ENCODE results near the gene UTS2B. TPM values are rescaled to one million over a fixed set of nuclear protein-coding genes. Genes with fewer than 3 reads are reported as not detected.

UTS2B gene
- total and polyA plus RNA-seq, 9 of the 15 experiments (the other 6 are each of a cell fraction or from before 2014, with no cell fraction given): 0.06 TPM; not detected in 8

GRCh38 chr3:191361456-191361855, 31.1 kb upstream of the UTS2B start:
- in situ Hi-C loops (cut with MboI) (no loop called here), intact Hi-C loops (cut with micrococcal nuclease) (no loop called here)
- Histone ChIP-seq H3K4me1 (replicated peaks in 1 of 2; ENCODE audit: control insufficient read depth in 2 of 2, insufficient read depth in 2 of 2, low read length in 2 of 2) (no peaks in the 10 kb centered on the region; a peak in 1 of 5 replicates), H3K27ac (ENCODE audit: extremely low read depth, low read depth, low read length) (no peak overlapping the region), H2AFZ (ENCODE audit: low read depth, low read length) (no peak overlapping the region), H3K79me2 (ENCODE audit: control insufficient read depth, insufficient read depth, low read length) (no peaks in the 10 kb centered on the region), H3K9me1 (ENCODE audit: control insufficient read depth, insufficient read depth, low read length) (no peaks in the 10 kb centered on the region), H3K9me3 (replicated peaks; ENCODE audit: control insufficient read depth, insufficient read depth, low read depth, low read length) (no peaks in the 10 kb centered on the region), H3K9ac (ENCODE audit: insufficient read depth in 1 of 2, low read depth in 2 of 2, low read length in 2 of 2) (no peak overlapping the region), H3K27me3 (ENCODE audit: control insufficient read depth in 2 of 2, insufficient read depth in 2 of 2, low read length in 2 of 2) (no peaks in the 10 kb centered on the region), H3K4me2 (ENCODE audit: insufficient read depth, low read length) (no peak overlapping the region), H3K36me3 (ENCODE audit: control insufficient read depth, insufficient read depth, low read length) (peaks cover 68% of the 10 kb centered on the region), H4K20me1 (replicated peaks; ENCODE audit: control insufficient read depth, insufficient read depth, low read length) (no peaks in the 10 kb centered on the region), H3K4me3 (no peak overlapping the region)
- DNase-seq (ENCODE audit: extremely low read depth in 1 of 4, low spot score in 3 of 4) (no peak), FAIRE-seq (peak; percentile 6), ATAC-seq (no peak)
- 100% methylated on average over 1 of the region's 1 CpG for WGBS (ENCODE audit: insufficient coverage, low coverage, missing lambda C conversion rate)
- POLR2A ChIA-PET: interaction anchor here (0.7 to 1.2 kb wide), 3 partner anchors 13 to 25 kb away, joined by 3 to 4 read pairs (median 3); no protein-coding TSS in a partner anchor
- TF ChIP-seq, protein P1, sequence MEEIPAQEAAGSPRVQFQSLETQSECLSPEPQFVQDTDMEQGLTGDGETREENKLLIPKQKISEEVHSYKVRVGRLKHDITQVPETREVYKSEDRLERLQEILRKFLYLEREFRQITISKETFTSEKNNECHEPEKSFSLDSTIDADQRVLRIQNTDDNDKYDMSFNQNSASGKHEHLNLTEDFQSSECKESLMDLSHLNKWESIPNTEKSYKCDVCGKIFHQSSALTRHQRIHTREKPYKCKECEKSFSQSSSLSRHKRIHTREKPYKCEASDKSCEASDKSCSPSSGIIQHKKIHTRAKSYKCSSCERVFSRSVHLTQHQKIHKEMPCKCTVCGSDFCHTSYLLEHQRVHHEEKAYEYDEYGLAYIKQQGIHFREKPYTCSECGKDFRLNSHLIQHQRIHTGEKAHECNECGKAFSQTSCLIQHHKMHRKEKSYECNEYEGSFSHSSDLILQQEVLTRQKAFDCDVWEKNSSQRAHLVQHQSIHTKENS (CRISPR knock-in tag; IDR thresholded peaks at IDR 0.05): no peak
- TF ChIP-seq ZNF668 (CRISPR knock-in tag; IDR thresholded peaks at IDR 0.05): no peak
- BruUV-seq (replicated peaks): no TSS peak
- CTCF ChIA-PET (ENCODE audit: low intra/inter-chr PET ratio): no interaction called here

- Histone ChIP-seq H3K4me1 (replicated peaks in 1 of 2; ENCODE audit: control insufficient read depth in 2 of 2, insufficient read depth in 2 of 2, low read length in 2 of 2) (no peaks in the 10 kb centered on the region), H3K27ac (ENCODE audit: extremely low read depth, low read depth, low read length) (no peak overlapping the region), H3K36me3 (ENCODE audit: control insufficient read depth, insufficient read depth, low read length) (peaks cover 63% of the 10 kb centered on the region), H3K4me3 (no peak overlapping the region), H3K79me2 (ENCODE audit: control insufficient read depth, insufficient read depth, low read length) (peaks cover 5% of the 10 kb centered on the region; the same call in 1 of the 3 replicates), H2AFZ (ENCODE audit: low read depth, low read length) (no peak overlapping the region), H3K9ac (ENCODE audit: insufficient read depth in 1 of 2, low read depth in 2 of 2, low read length in 2 of 2) (no peak overlapping the region), H3K27me3 (ENCODE audit: control insufficient read depth in 2 of 2, insufficient read depth in 2 of 2, low read length in 2 of 2) (no peaks in the 10 kb centered on the region), H3K9me3 (replicated peaks; ENCODE audit: control insufficient read depth, insufficient read depth, low read depth, low read length) (no peaks in the 10 kb centered on the region), H4K20me1 (replicated peaks; ENCODE audit: control insufficient read depth, insufficient read depth, low read length) (no peaks in the 10 kb centered on the region), H3K4me2 (ENCODE audit: insufficient read depth, low read length) (no peak overlapping the region), H3K9me1 (ENCODE audit: control insufficient read depth, insufficient read depth, low read length) (no peaks in the 10 kb centered on the region)
- FAIRE-seq (no peak), ATAC-seq (no peak), DNase-seq (ENCODE audit: extremely low read depth in 1 of 4, low spot score in 3 of 4) (no peak)
- 67% methylated on average over 3 of the region's 3 CpGs for WGBS (ENCODE audit: insufficient coverage, low coverage, missing lambda C conversion rate)
- in situ Hi-C loops (cut with MboI) (no loop called here), intact Hi-C loops (cut with micrococcal nuclease) (no loop called here)
- POLR2A ChIA-PET: interaction anchor here (1.2 kb wide), 1 partner anchor 86 kb away, joined by 3 read pairs; no protein-coding TSS in a partner anchor
- CTCF ChIA-PET (ENCODE audit: low intra/inter-chr PET ratio): no interaction called here
- BruUV-seq (replicated peaks): TSS peak; percentile 12
- TF ChIP-seq RBM25 (IDR thresholded peaks at IDR 0.05; ENCODE audit: low read depth, low read length, severe bottlenecking): no peak
- no peak for TF ChIP-seq TRIM24 (IDR thresholded peaks at IDR 0.05)
- no peak for TF ChIP-seq GATA2 (CRISPR knock-in tag; IDR thresholded peaks at IDR 0.05)
- no peak for TF ChIP-seq SAP30 (IDR thresholded peaks at IDR 0.05; ENCODE audit: borderline replicate concordance, insufficient read depth, low read depth, low read length, poor library complexity, severe bottlenecking)
- TF ChIP-seq ZSCAN29 (IDR thresholded peaks at IDR 0.05): no peak
- TF ChIP-seq ZBTB1 (CRISPR knock-in tag; IDR thresholded peaks at IDR 0.05; ENCODE audit: borderline replicate concordance, low read depth): no peak
- no peak for TF ChIP-seq ZNF830 (CRISPR knock-in tag; IDR thresholded peaks at IDR 0.05)
- TF ChIP-seq RERE (CRISPR knock-in tag; IDR thresholded peaks at IDR 0.05; ENCODE audit: borderline replicate concordance): no peak
These were observed 30.3 kb upstream of the UTS2B start for GRCh38 chr3:191360620-191361019.

Data from K562 (cell line).